ENCODE data around the gene LRRC46. TPM values are rescaled to one million over a fixed set of nuclear protein-coding genes. Genes with fewer than 3 reads are reported as not detected.

Gene LRRC46
- total RNA-seq, 4 donors from 2014 or later = 0.44 to 3.2 (median 2.0) TPM; not detected in 1

DNA sequence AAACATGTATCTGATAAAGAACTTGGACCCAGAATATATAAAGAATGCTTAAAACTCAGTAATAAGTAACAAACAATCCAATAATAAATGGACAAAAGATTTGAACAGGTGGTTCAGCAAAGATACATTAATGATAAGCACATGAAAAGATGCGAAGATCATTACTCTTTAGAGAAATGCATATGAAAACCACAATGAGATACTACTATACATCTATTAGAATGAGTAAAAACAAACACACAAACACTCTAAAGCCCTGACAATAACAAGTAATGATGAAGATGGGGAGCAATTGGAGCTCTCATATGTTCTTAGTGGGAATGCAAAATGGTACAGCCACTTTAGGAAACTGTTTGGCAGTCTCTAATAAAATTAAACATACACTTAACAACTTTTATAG is 39.0 kb upstream of the LRRC46 start:
- H3K4me1 ChIP-seq = peaks cover 0 to 8% of the 10 kb centered on the region in 2 donors
- intact Hi-C loops (cut with DNase I) = no loop called here
- peaks cover 11% of the 10 kb centered on the region for H3K27me3 ChIP-seq
- H3K9me3 ChIP-seq = no peaks in the 10 kb centered on the region
- no peak overlapping the region for H3K4me3 ChIP-seq (replicated peaks in 1 of 3)
- H3K36me3 ChIP-seq = no peaks in the 10 kb centered on the region
- 69 to 80% methylated on average over 1 of the region's 1 CpG for WGBS, 2 donors
- no peak for DNase-seq
- H3K27ac ChIP-seq = no peak overlapping the region
- no peak for TF ChIP-seq POLR2A (IDR thresholded peaks at IDR 0.05)
- TF ChIP-seq, protein P1, sequence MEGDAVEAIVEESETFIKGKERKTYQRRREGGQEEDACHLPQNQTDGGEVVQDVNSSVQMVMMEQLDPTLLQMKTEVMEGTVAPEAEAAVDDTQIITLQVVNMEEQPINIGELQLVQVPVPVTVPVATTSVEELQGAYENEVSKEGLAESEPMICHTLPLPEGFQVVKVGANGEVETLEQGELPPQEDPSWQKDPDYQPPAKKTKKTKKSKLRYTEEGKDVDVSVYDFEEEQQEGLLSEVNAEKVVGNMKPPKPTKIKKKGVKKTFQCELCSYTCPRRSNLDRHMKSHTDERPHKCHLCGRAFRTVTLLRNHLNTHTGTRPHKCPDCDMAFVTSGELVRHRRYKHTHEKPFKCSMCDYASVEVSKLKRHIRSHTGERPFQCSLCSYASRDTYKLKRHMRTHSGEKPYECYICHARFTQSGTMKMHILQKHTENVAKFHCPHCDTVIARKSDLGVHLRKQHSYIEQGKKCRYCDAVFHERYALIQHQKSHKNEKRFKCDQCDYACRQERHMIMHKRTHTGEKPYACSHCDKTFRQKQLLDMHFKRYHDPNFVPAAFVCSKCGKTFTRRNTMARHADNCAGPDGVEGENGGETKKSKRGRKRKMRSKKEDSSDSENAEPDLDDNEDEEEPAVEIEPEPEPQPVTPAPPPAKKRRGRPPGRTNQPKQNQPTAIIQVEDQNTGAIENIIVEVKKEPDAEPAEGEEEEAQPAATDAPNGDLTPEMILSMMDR (IDR thresholded peaks at IDR 0.05) = no peak

DNA sequence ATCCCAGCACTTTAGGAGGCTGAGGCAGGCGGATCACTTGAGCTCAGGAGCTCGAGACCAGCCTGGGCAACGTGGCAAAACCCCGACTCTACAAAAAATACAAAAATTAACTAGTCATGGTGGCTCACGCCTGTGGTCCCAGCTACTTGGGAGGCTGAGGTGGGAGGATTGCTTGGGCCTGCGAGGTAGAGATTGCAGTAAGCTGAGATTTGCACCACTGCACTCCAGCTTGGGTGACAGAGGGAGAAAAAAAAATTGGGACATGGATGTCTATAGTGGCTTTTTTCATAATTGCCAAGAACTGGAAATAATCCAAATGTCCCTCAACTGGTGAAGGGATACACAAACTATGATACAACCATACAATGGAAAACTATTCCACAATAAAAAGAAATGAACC is 38.5 kb upstream of the LRRC46 start:
- intact Hi-C loops (cut with DNase I) = no loop called here
- WGBS, 2 donors = 65 to 67% methylated on average over 6 of the region's 6 CpGs
- peaks cover 11% of the 10 kb centered on the region for H3K27me3 ChIP-seq

DNA sequence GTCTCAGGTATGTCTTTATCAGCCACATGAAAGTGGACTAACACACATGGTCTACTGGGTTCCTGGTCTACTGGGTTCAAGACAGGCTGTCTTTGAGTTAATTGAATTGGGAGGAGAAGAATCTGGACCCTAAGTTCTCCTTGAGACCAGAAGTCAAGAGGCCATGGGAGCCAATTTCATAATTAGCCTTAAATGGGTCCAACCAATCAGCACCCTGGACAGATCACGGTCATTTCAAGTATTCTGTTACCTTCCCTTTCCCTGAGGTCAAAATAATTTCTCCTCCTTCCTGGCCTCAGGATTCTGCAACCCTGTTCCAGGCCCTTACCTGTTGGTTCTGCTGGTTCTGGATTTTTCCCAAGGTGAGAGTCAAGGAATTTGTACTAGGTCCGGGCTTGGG is 33.7 kb upstream of the LRRC46 start:
- no peak overlapping the region for H3K4me3 ChIP-seq (replicated peaks in 1 of 3)

More for the DNA sequence above, 38.5 kb upstream of the LRRC46 start:
- no peak overlapping the region for H3K27ac ChIP-seq
- TF ChIP-seq, protein P1 (IDR thresholded peaks at IDR 0.05) = no peak
- TF ChIP-seq POLR2A (IDR thresholded peaks at IDR 0.05) = no peak
- DNase-seq = no peak
- no peaks in the 10 kb centered on the region for H3K36me3 ChIP-seq
- H3K9me3 ChIP-seq = no peaks in the 10 kb centered on the region
- no peak overlapping the region for H3K4me3 ChIP-seq (replicated peaks in 1 of 3)
- peaks cover 0 to 8% of the 10 kb centered on the region in 2 donors for H3K4me1 ChIP-seq

DNA sequence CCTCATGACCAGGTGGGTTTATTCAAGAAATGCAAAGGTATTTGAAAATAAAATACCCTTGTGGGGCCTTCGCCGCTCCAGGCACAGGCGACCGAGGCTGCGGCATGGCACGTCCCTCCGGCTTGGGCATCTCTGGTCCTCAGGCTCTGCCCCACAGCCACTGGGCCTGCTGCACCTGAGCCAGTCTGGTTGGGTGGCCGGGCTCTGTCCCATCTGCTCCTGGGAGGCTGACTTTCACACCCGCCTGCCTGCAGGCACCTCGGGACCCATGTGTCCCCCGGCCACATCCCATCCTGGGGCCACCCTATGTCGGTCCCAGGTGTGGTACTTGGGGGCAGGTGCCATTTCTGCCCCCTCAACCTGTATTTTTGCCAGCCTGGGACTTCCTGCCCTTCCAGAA is 30.8 kb upstream of the LRRC46 start:
- intact Hi-C loops (cut with DNase I) = loop anchor here (10.0 kb wide), 1 partner anchor 136 kb away; no protein-coding TSS in a partner anchor
- H3K4me3 ChIP-seq (replicated peaks in 1 of 3) = no peak overlapping the region
- H3K36me3 ChIP-seq = no peaks in the 10 kb centered on the region
- no peak overlapping the region for H3K27ac ChIP-seq
- no peaks in the 10 kb centered on the region for H3K27me3 ChIP-seq
- no peaks in the 10 kb centered on the region for H3K4me1 ChIP-seq
- H3K9me3 ChIP-seq = no peaks in the 10 kb centered on the region
- no peak for TF ChIP-seq POLR2A (IDR thresholded peaks at IDR 0.05)
- TF ChIP-seq, protein P1 (IDR thresholded peaks at IDR 0.05) = no peak
- 85% methylated on average over 9 to 12 of the region's 12 CpGs for WGBS, 2 donors
- DNase-seq = no peak

More for the DNA sequence above, 33.7 kb upstream of the LRRC46 start:
- no peaks in the 10 kb centered on the region for H3K4me1 ChIP-seq
- peaks cover 4% of the 10 kb centered on the region for H3K27me3 ChIP-seq
- intact Hi-C loops (cut with DNase I) = no loop called here
- TF ChIP-seq, protein P1 (IDR thresholded peaks at IDR 0.05) = no peak
- TF ChIP-seq POLR2A (IDR thresholded peaks at IDR 0.05) = no peak
- DNase-seq = no peak
- no peaks in the 10 kb centered on the region for H3K9me3 ChIP-seq
- H3K27ac ChIP-seq = no peak overlapping the region
- H3K36me3 ChIP-seq = no peaks in the 10 kb centered on the region
- WGBS, 2 donors = 53 to 56% methylated on average over 2 of the region's 2 CpGs

DNA sequence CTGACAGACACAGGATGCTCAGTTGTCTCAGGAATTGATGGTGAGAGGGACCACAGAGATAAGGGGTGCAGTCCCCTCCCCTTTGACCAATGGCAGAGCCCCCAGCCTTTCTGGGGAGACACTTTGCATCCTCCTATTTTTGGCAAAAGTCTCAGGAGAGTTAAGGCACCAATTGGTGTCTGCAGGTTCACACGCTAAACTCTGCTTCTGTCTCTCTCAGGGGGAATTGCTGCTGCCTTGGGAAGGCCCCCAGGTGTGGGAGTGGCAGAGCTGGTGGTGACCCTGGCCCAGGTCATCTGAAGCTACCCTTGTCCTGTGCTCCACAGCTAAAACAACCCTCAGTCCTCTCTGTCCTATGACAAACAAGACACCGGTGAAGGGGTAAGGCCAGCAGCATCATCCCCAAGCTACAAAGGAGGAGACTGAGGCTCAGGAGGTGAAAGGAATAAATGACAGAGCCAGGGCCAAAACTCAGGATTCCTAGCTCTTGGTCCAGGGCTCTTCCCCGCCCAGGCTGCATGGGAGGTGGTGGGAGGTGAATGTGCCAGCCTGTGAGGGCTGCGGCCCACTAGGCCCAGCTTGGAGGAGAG is 30.2 kb upstream of the LRRC46 start:
- DNase-seq = no peak
- no peak overlapping the region for H3K4me3 ChIP-seq (replicated peaks in 1 of 3)
- 83 to 87% methylated on average over 3 to 4 of the region's 4 CpGs for WGBS, 2 donors
- no peak overlapping the region for H3K27ac ChIP-seq
- no peaks in the 10 kb centered on the region for H3K4me1 ChIP-seq
- TF ChIP-seq, protein P1 (IDR thresholded peaks at IDR 0.05) = no peak
- no peak for TF ChIP-seq POLR2A (IDR thresholded peaks at IDR 0.05)
- H3K27me3 ChIP-seq = no peaks in the 10 kb centered on the region
- H3K36me3 ChIP-seq = no peaks in the 10 kb centered on the region
- no peaks in the 10 kb centered on the region for H3K9me3 ChIP-seq
- intact Hi-C loops (cut with DNase I) = loop anchor here (10.0 kb wide), 1 partner anchor 136 kb away; no protein-coding TSS in a partner anchor

Data from thyroid gland (tissue), 4 donors.